ENCODE results near the gene MAML3.

MAML3 gene

DNA sequence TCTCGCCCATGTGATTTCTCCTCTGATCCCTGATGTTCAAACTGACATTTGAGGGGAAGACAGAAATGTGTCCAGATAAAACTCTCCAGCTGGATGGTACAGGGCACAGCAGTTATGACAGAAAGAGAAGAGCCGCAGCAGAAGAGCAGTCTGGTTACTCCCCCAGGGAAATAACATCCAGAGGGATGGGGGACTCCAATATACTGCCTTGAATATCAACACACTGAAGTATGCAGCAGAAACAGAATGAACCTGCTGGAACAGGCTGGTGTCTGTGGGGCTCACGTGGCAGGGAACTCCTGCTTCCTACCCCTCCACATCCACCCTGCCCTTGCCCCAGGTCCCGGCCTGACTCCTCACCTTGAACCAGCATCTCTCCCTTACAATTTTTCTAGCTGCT is 394.9 kb downstream of the MAML3 start:
- TF ChIP-seq TEAD4 (IDR thresholded peaks at IDR 0.05) (no peak), RAD21 (IDR thresholded peaks at IDR 0.05; ENCODE audit: low read depth) (no peak), ZBTB7A (IDR thresholded peaks at IDR 0.05; ENCODE audit: low read depth) (no peak), CREB1 (IDR thresholded peaks at IDR 0.05; ENCODE audit: low read depth) (no peak), FOXM1 (IDR thresholded peaks at IDR 0.05; ENCODE audit: borderline replicate concordance, low read depth) (no peak), CEBPB (IDR thresholded peaks at IDR 0.05) (no peak), TAF1 (IDR thresholded peaks at IDR 0.05; ENCODE audit: low read depth) (no peak), YY1 (IDR thresholded peaks at IDR 0.05; ENCODE audit: low read depth) (no peak), EGR1 (IDR thresholded peaks at IDR 0.05) (no peak), TCF12 (IDR thresholded peaks at IDR 0.05; ENCODE audit: low read depth) (no peak), NFIC (IDR thresholded peaks at IDR 0.05) (no peak), EP300 (IDR thresholded peaks at IDR 0.05; ENCODE audit: borderline replicate concordance) (no peak)
- TF ChIP-seq, protein P1, sequence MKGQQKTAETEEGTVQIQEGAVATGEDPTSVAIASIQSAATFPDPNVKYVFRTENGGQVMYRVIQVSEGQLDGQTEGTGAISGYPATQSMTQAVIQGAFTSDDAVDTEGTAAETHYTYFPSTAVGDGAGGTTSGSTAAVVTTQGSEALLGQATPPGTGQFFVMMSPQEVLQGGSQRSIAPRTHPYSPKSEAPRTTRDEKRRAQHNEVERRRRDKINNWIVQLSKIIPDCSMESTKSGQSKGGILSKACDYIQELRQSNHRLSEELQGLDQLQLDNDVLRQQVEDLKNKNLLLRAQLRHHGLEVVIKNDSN (IDR thresholded peaks at IDR 0.05) = no peak
- TF ChIP-seq, protein P2, sequence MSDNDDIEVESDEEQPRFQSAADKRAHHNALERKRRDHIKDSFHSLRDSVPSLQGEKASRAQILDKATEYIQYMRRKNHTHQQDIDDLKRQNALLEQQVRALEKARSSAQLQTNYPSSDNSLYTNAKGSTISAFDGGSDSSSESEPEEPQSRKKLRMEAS (IDR thresholded peaks at IDR 0.05) = no peak
- TF ChIP-seq, protein P3, sequence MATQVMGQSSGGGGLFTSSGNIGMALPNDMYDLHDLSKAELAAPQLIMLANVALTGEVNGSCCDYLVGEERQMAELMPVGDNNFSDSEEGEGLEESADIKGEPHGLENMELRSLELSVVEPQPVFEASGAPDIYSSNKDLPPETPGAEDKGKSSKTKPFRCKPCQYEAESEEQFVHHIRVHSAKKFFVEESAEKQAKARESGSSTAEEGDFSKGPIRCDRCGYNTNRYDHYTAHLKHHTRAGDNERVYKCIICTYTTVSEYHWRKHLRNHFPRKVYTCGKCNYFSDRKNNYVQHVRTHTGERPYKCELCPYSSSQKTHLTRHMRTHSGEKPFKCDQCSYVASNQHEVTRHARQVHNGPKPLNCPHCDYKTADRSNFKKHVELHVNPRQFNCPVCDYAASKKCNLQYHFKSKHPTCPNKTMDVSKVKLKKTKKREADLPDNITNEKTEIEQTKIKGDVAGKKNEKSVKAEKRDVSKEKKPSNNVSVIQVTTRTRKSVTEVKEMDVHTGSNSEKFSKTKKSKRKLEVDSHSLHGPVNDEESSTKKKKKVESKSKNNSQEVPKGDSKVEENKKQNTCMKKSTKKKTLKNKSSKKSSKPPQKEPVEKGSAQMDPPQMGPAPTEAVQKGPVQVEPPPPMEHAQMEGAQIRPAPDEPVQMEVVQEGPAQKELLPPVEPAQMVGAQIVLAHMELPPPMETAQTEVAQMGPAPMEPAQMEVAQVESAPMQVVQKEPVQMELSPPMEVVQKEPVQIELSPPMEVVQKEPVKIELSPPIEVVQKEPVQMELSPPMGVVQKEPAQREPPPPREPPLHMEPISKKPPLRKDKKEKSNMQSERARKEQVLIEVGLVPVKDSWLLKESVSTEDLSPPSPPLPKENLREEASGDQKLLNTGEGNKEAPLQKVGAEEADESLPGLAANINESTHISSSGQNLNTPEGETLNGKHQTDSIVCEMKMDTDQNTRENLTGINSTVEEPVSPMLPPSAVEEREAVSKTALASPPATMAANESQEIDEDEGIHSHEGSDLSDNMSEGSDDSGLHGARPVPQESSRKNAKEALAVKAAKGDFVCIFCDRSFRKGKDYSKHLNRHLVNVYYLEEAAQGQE (IDR thresholded peaks at IDR 0.05; ENCODE audit: low read depth) = no peak

DNA sequence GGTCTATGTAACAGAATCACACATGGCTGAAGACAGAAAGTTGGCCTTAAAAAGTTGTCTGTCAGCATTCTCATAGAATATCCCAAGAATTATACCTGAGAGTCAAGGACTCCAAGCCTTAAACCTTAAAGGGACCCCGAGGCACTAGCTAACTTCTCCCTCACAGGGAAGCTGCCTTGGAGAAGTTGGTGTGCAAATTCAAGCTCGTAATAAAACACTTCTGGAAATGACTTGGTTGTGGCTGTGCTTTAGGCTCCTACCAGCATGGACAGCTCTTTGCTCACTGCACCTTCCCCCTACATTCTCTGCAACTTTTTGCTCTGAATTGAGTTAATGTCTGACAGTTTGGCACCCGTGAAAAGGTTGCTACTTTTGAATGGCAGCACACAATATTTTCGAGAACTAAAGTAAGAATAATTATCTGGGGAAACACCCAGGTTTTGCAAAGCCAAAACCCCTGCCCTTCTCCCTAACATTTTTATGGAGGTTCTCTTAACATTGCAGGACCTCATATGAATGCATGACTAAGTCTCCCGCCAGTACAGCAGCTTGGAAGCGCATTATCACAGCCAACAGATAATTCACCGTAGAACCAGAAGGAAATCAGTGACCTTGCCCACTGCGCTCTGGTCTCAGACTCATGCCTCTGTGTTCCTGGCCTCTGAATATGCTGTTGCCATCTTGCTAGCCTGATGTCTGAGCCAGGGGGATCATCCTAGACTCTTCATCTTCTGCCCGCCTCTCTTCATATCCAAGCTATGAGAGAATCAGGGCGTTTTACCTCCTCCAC is 397.4 kb downstream of the MAML3 start:
- TF ChIP-seq FOXM1 (IDR thresholded peaks at IDR 0.05; ENCODE audit: borderline replicate concordance, low read depth) (no peak), YY1 (IDR thresholded peaks at IDR 0.05; ENCODE audit: low read depth) (no peak), RAD21 (IDR thresholded peaks at IDR 0.05; ENCODE audit: low read depth) (no peak), TEAD4 (IDR thresholded peaks at IDR 0.05) (no peak)
- TF ChIP-seq, protein P3 (IDR thresholded peaks at IDR 0.05; ENCODE audit: low read depth) = no peak
- TF ChIP-seq, protein P1 (IDR thresholded peaks at IDR 0.05) = no peak
- TF ChIP-seq, protein P2 (IDR thresholded peaks at IDR 0.05) = no peak

DNA sequence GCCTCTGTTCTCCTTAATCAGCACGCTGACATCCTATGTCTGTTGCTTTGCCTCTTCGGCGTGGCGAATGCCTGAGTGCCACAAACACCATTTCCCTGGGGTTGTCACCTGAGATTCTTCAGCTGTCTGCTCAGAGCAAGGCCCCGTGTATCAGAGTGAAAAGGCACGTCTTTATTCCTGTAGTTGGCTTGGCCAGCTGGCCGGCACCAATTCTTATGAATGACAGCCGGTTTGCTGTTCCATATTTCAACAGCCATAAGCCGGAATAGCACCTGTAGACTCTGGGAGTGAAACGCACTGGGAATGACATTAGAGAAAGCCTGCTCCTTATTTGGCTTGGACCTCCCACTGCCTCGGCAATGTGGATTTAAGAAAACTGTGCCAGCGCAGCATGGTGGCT is 399.0 kb downstream of the MAML3 start:
- TF ChIP-seq TCF12 (IDR thresholded peaks at IDR 0.05; ENCODE audit: low read depth) (no peak), TAF1 (IDR thresholded peaks at IDR 0.05; ENCODE audit: low read depth) (no peak), FOXM1 (IDR thresholded peaks at IDR 0.05; ENCODE audit: borderline replicate concordance, low read depth) (no peak), EGR1 (IDR thresholded peaks at IDR 0.05) (no peak), TEAD4 (IDR thresholded peaks at IDR 0.05) (no peak), RAD21 (IDR thresholded peaks at IDR 0.05; ENCODE audit: low read depth) (no peak), ZBTB7A (IDR thresholded peaks at IDR 0.05; ENCODE audit: low read depth) (no peak), CEBPB (IDR thresholded peaks at IDR 0.05) (no peak)
- TF ChIP-seq, protein P2 (IDR thresholded peaks at IDR 0.05) = no peak
- TF ChIP-seq, protein P1 (IDR thresholded peaks at IDR 0.05) = no peak
- TF ChIP-seq, protein P3 (IDR thresholded peaks at IDR 0.05; ENCODE audit: low read depth) = no peak

DNA sequence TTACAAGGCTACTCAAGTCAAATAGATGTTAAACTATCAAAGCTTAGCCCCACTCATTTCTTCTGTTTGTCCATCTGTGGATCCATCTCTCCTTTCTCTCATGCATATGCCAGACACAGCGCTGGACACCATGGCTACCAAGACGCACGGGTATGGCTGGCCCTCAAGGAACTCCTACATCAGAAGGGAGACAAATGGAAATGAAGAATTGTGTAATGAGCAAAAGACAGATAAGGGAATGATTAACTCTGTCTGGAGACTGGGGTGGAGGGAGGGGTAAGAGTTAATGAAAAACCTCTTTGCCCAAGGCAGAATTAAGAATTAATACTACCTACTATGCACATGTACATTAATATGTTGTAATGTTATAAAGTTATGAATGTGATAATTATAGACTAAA is 400.3 kb downstream of the MAML3 start:
- TF ChIP-seq, protein P2 (IDR thresholded peaks at IDR 0.05) = no peak
- TF ChIP-seq TCF12 (IDR thresholded peaks at IDR 0.05; ENCODE audit: low read depth) = no peak
- no peak for TF ChIP-seq EGR1 (IDR thresholded peaks at IDR 0.05)
- no peak for TF ChIP-seq TEAD4 (IDR thresholded peaks at IDR 0.05)

Measured in Ishikawa (cell line).